Body of pancreas (tissue), 4 donors: ENCODE results near the gene YIPF2.
A peak's percentile ranks its signal among the peaks of the same experiment; 100 is the strongest.

ENCODE experiments used
- CTCF ChIP-seq, 7 experiments: fragments of 450-650 bp in 4 of 7; fragments of 200-600 bp in 3 of 7; sonication (generic) in 3 of 7; IDR thresholded peaks; one replicate each; pipeline ENCODE4 v1.5.1; 2016 to 2019; ENCODE audit warnings: antibody characterized with exemption in 7 of 7
- POLR2A ChIP-seq, 3 donors: fragments of 450-650 bp; IDR thresholded peaks; one replicate each; pipeline ENCODE4 v1.6.1; 2016; ENCODE audit warnings: antibody characterized with exemption in 3 of 3, mild to moderate bottlenecking in 2 of 3

GRCh38 chr19:10919352-10920287 lies 8.8 kb downstream of the YIPF2 start:
- no peak for TF ChIP-seq CTCF (IDR thresholded peaks at IDR 0.05)
- TF ChIP-seq POLR2A (IDR thresholded peaks at IDR 0.05), result peak in 1 of 3 donors; percentile 9
